Right kidney (tissue), 1 donor: ENCODE measurements around the gene UAP1L1.

Source experiments
- DNase-seq: peaks from one replicate; pipeline ENCODE4 v3.0.0-alpha.2; 2016

UAP1L1 gene

DNA sequence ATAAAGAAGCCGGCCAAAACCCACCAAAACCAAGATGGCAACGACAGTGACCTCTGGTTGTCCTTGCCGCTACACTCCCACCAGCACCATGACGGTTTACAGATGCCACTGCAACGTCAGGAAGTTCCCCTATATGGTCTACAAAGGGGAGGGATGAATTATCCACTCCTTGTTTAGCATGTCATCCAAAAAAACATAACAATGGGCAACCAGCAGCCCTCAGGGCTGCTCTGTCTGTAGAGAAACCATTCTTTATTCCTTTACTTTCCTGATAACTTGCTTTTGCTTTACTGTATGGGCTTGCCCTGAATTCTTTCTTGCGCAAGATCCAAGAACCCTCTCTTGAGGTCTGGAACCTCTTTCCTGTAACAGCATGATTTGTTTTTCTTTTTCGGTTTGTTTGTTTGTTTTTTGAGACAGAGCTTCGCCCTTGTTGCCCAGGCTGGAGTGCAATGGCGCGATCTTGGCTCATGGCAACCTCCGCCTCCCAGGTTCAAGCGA lies 2.0 kb upstream of the UAP1L1 start:
- DNase-seq = no peak

GRCh38 chr9:137076636-137077009 lies 694 bp upstream of the UAP1L1 start:
- no peak for DNase-seq

DNA sequence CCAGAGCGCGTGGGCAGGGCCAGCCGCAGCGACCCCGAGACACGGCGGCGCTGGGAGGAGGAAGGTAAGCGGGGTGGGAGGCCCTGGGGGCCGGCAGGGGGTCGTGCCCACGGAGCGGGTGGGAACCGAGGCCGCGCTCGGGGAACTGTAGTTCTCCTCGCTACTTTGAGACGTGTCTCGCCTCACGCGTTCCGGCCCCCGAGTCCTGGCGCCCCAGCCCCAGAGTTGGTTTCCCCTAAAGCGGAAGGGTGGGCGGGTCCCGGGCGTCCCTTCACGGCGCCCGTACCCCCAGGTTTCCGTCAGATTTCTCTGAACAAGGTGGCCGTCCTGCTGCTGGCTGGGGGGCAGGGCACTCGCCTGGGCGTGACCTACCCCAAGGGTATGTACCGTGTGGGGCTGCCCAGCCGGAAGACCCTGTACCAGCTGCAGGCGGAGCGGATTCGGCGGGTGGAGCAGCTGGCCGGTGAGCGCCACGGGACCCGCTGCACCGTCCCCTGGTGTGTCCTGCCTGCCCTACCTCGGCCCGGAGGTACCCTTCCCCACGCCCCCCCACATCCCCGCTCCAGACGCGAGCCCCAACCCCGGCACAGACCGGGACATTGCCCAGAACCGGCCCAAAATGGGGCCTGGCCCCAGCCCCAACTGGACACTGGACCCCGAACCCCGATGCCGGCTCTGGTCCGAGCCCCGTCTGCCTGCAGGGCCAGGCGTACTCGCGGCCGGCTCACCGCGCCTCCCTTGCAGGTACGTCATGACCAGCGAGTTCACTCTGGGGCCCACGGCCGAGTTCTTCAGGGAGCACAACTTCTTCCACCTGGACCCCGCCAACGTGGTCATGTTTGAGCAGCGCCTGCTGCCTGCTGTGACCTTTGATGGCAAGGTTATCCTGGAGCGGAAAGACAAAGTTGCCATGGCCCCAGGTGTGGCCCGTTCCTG lies 709 bp downstream of the UAP1L1 start:
- DNase-seq = peak; percentile 49

- peak; percentile 49 for DNase-seq
These were observed 1.5 kb downstream of the UAP1L1 start for GRCh38 chr9:137078701-137079400.

- DNase-seq = peak; percentile 32
These were observed 2.1 kb downstream of the UAP1L1 start for GRCh38 chr9:137079401-137079787.

- no peak for DNase-seq
These were observed 3.2 kb downstream of the UAP1L1 start for GRCh38 chr9:137080260-137081122.

GRCh38 chr9:137082222-137082924 lies 5.1 kb downstream of the UAP1L1 start:
- no peak for DNase-seq

GRCh38 chr9:137082925-137083290 lies 5.6 kb downstream of the UAP1L1 start:
- DNase-seq = no peak

DNA sequence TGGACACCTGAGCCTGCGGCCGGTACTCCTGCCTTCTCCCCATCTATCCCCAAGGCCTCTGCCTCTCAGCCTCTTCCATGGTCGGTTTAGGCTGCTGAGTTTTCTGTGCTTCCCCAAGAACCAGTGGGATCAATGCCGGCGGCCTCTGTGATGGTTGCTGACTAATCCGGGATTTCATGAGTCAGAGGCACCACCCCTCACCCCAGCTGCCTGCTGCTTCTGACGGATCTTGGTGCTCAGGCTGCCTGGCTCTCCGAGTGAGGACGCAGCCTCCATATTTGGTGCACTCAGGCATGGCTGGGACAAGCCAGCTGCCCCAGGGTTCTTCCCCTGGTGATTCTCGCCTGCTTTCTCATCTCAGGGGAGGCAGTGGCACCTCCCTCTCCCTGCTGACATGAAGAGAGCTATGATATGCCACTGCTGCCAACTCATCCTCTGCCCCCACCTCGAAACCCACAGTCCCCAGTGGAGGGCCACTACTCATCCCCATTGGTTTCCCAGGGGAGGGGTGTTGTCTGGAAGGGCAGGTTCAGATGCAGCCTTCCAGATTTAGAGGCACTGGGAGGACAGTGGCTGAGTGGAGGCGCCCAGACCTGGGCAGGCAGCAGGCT lies 6.2 kb downstream of the UAP1L1 start:
- DNase-seq = no peak

DNA sequence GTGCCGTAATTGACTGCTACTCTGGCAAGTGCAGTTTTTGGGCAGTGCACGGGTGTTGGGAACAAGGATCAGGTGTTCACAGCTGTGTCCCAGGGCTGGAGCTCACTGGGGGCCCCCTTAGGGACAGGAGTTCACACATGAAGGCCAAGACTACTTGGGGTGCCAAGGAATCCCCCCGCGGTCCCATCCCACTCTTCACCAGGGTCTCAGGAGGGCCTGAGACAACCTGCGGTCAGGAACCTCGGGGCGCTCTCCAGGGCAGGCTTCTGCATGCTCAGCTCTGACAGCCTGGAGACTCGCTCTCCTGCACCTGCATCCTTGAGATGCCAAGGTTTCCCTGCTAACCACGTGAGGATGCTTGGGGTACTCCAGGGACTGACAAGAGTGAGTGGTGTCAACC lies 7.2 kb downstream of the UAP1L1 start:
- no peak for DNase-seq

GRCh38 chr9:137085920-137086530 lies 8.7 kb downstream of the UAP1L1 start:
- no peak for DNase-seq

DNA sequence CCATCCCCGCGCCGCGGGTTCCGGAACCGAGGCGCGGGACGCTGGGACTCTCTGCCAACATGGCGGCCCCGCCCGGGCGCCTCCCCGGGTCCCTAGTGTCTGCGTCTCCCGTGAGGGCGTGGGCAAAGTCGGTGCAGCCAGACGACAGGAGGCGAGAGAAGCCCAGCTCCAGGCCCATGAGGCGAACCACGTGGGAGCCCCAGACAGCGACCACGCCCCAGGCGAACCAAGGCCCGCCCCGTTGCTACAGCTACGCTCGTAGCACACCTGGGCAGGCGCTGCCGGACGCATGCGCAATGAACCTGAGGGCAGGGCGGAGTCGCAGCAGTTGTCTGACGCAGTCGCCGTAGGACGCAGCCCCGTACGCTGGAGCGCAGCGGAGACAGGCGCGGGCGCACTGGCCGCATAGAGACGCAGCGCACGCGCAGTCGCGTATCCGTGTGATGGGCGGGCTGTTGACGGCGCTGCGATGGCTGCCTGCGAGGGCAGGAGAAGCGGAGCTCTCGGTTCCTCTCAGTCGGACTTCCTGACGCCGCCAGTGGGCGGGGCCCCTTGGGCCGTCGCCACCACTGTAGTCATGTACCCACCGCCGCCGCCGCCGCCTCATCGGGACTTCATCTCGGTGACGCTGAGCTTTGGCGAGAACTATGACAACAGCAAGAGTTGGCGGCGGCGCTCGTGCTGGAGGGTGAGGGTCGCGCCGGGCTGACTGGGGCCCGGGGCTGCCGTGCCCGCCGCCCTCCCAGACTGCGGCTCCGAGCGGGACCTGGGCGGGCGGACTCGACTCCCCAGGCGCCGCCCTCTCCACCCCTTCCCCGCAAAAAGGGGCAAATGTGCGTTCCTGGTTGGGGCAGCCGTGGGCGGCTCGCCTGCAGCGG lies 9.5 kb downstream of the UAP1L1 start, which contains the start of gene MAN1B1:
MAN1B1 (plus strand) TSS at position 455 of the 878 bp plus-strand sequence; CDS start at position 470, 15 bp downstream.
- DNase-seq = peak; percentile 95

DNA sequence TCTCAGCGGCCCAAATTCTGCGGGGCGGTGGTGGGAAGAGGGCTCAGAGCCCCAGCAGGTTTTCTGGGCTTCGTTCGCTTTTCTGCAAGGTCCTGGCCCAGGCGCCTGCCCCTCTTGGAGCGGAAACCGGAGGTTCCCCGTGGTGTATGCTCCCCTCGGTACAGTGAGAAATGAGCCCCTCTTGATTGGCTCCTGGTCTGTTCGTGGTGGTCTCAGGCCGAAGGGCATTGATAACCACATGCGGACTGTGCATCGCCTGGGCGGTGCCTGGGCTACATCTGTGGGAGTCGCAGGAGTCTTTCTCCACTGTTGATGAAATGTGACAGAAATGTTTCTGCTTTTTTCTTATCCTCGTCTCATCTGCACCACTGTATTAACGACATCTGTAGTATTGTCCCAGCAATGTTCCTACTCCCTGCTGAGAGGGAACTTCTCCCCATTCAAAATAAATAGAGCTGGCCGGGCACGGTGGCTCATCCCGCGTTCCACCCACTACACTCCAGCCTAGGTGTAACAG lies 10.2 kb downstream of the UAP1L1 start:
- DNase-seq = no peak

DNA sequence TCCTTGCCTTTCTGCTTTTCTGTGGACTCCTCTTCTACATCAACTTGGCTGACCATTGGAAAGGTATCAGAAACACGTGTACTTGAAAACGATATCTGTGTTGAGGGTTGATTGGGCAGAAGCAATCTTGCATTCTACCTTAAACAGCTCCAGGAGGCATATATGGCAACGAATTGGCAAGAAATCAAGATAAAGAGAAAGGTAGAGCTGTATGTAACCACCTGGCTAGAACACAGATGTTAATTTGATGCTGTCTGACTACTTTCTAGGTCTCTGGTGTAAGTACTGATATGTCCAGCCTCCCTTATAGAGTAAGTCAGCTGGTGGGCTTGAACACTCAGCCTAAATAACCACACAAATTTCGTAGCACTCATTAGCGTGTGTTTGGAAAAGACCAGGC lies 10.8 kb downstream of the UAP1L1 start:
- DNase-seq = no peak

GRCh38 chr9:137089232-137089947 lies 12.1 kb downstream of the UAP1L1 start:
- DNase-seq = no peak

DNA sequence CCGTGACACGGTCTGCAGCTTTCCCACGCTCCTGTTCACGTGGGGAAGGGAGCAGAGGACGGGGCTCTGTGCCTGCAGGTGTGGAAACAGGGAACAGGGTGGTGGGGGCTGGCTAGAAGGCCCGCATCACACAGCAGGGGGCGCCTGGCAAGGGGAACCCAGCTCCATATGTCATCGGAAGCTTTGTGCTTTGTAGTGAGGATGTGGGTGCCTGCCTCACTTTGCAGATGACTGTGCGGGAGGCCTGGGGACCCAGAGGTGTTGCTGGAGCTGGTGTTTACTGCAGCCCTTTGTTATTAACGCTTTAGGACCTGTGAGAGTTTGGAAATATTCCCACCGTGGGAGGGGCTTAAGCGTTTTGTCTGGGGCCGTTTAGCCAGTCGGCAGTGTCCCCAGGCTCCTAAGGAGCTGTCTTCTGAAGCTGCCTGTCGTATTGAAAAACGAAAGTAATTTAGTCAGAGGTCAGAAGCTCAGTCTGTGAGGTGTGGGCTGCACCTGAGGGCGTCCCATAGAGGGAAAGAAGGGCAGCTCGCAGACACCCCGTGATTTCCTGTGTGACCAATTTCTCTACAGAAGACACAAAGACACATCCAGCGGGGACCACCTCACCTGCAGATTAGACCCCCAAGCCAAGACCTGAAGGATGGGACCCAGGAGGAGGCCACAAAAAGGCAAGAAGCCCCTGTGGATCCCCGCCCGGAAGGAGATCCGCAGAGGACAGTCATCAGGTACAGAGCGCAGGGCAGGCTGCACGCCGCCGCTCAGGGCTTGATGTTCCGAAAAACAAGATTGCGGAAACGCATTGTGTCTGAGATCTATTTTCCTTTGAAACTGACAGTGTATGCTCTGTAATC lies 18.6 kb downstream of the UAP1L1 start:
- no peak for DNase-seq

DNA sequence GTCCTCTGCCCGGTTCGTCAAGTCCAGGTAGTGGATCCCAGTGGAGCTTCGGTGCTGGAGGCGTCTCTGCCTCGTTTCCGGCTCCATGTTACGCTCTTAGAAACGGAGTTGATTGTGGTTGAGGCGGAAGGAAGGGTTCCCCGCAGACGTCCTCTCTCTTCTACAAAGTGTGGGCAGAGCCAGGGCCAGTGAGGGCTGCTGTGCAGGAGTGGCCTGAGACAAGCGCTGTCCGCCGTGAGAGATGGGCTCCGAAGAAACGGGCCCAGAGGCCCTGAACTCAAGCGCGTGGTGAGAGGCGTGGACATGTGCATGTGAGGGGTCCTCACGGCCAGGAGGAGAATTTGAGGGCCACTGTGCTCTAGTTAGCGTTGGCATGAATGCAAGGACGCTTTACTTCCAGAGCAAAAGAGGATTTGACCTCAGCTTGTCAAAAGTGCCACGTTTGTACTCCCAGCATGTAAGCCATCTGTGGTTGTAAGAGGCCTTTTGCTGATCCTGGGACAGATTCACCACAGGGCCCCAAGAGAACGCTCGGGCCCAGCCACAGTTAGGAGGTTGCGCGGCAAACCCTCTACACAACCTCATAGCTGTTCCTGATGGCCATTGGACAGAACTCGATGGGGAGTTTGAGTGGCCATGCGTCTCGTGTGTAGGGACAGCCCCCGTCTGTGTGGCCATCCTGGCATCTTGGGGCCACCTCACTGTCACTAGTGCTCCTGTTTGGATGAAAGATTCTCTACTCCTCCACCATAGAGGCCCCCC lies 19.6 kb downstream of the UAP1L1 start:
- no peak for DNase-seq
